Lower leg skin (tissue), 4 donors: Measurements from ENCODE around the gene PDCL3. TPM values are rescaled to one million over a fixed set of nuclear protein-coding genes. Genes with fewer than 3 reads are reported as not detected.

Experiments used
- DNase-seq, 2 donors: peaks; one replicate each; pipeline ENCODE4 v3.0.0-alpha.2; 2019; ENCODE audit warnings: low spot score in 2 of 2
- H3K4me3 ChIP-seq: fragments of 200-600 bp; sonication (generic); 2 replicates; pipeline ENCODE4 v1.5.1; 2017; ENCODE audit warnings: mild to moderate bottlenecking, low read depth; ENCODE audit not compliant: poor library complexity, severe bottlenecking
- POLR2A ChIP-seq, 2 donors: fragments of 450-650 bp; IDR thresholded peaks; one replicate each; pipeline ENCODE4 v1.6.1; 2016 to 2017; ENCODE audit warnings: antibody characterized with exemption in 2 of 2, mild to moderate bottlenecking in 1 of 2, moderate library complexity in 1 of 2
- WGBS, 2 donors: methylation state at CpG; one replicate each; pipeline ENCODE4 v1.1.5; 2018; 5-methylcytosine and 5-hydroxymethylcytosine counted together
- intact Hi-C: fragments of 100-400 bp; cut with DNase I; formaldehyde crosslinking; loops from one replicate; pipeline ENCODE4 v1.15.0; 2023; ENCODE audit warnings: low total_unique reads
- total RNA-seq, 4 donors: library from RNA; depleted of rRNA; stranded (reverse); fragments of >200 nt; gene quantifications; one replicate each; pipeline ENCODE4 v1.1.0, GENCODE V29; 2016
- TF ChIP-seq, protein P1 (sequence below), 3 donors: fragments of 450-650 bp; IDR thresholded peaks; one replicate each; pipeline ENCODE4 v1.5.1; 2016; ENCODE audit warnings: antibody characterized with exemption in 3 of 3, mild to moderate bottlenecking in 3 of 3, moderate library complexity in 2 of 3

The PDCL3 gene
- total RNA-seq, 4 donors from 2014 or later, result 14.9 to 20.5 (median 16.2) TPM

DNA sequence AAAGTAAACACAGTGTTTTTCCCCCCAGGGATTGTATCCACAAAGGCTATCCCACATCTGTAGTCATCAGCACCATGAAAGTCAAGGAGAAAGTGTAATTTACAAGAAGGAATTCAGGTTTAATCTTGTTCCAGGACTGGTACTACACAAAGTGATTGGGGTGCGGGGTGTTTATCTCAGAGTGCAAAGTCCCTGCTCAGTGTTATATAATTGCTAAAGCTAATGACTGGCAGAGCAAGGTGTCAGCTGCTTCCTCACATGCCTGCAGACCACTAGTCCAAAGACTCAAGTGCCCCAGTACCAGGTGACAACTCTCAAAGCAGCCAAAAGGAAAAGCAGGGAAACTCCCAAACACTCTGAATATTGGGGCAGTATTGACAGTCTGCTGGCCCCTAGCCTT lies 40.4 kb upstream of the PDCL3 start:
- WGBS, 2 donors, result 68 to 72% methylated on average over 1 of the region's 1 CpG
- TF ChIP-seq POLR2A (IDR thresholded peaks at IDR 0.05), result no peak
- TF ChIP-seq, protein P1, sequence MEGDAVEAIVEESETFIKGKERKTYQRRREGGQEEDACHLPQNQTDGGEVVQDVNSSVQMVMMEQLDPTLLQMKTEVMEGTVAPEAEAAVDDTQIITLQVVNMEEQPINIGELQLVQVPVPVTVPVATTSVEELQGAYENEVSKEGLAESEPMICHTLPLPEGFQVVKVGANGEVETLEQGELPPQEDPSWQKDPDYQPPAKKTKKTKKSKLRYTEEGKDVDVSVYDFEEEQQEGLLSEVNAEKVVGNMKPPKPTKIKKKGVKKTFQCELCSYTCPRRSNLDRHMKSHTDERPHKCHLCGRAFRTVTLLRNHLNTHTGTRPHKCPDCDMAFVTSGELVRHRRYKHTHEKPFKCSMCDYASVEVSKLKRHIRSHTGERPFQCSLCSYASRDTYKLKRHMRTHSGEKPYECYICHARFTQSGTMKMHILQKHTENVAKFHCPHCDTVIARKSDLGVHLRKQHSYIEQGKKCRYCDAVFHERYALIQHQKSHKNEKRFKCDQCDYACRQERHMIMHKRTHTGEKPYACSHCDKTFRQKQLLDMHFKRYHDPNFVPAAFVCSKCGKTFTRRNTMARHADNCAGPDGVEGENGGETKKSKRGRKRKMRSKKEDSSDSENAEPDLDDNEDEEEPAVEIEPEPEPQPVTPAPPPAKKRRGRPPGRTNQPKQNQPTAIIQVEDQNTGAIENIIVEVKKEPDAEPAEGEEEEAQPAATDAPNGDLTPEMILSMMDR (IDR thresholded peaks at IDR 0.05), result no peak
- intact Hi-C loops, result no loop called here
- no peak overlapping the region for H3K4me3 ChIP-seq
- DNase-seq, result no peak

DNA sequence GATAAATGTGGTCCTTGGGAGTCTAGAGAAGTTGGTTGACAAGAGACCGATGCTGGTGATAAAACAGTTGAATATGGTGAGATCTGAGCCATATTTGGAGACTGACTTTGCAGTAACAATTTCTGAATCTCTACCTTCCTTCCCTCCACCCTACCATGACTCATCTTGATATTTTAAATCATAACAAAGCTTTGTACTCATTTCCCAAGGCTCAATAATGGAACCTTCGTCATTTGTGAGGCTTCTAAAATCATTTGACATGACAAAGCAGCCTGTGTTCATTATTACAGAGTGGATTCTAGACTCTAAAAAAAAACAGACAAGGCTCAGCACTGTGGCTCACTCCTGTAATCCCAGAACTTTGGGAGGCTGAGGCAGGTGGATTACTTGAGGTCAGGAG lies 38.5 kb upstream of the PDCL3 start:
- WGBS, 2 donors, result 79 to 84% methylated on average over 2 of the region's 2 CpGs
- no peak for DNase-seq
- H3K4me3 ChIP-seq, result no peak overlapping the region
- intact Hi-C loops, result no loop called here
- no peak for TF ChIP-seq POLR2A (IDR thresholded peaks at IDR 0.05)
- TF ChIP-seq, protein P1 (IDR thresholded peaks at IDR 0.05), result no peak

DNA sequence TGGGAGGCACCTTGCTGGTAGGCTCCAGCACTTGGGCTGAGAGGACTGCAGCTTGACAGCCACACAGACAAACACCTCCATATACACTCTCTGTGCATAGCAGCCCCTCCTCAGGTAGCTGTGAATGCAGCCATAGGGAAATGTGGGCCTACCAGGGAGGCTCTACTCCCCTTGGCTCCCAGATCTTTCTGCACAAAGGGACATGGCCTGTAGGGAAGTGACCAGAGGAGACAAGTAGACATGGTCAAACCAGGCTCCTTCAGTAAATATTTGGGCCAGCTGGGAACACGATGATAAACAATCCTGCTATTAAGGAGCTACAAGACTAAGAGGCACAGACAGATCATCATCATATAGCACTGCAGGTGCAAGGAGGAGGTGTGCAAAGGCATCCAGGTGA lies 35.9 kb upstream of the PDCL3 start:
- WGBS, 2 donors, result 0 to 74% methylated on average over 1 of the region's 1 CpG
- no peak for DNase-seq
- no peak overlapping the region for H3K4me3 ChIP-seq
- intact Hi-C loops, result no loop called here
- TF ChIP-seq POLR2A (IDR thresholded peaks at IDR 0.05), result no peak
- TF ChIP-seq, protein P1 (IDR thresholded peaks at IDR 0.05), result no peak

DNA sequence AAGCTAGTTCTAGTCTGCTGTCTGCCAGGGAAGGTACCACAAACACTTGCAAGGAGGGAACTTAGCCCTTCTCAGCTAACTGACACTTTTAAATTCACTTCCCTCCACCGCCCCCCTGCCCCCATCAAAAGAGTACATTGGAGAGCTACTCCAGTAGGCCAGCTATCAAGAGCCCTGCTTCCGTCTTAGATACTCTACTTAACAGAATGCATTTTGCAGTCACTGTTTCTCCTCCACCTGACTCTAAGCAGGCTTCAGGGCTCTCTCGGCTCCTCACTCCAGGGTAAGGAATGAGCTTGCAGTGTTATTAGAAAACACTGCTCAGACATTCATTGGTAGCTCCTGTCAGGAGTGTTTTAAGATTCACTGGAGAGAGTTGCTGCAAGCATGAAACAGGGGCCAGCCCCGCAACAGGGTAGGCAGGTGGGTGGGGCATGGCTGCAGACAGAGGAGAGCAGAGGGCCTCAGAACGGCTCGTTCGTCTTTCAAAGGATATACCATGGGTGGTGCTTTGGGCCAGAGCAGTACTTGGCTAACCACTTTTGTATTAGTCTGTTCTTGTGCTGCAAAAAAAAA lies 35.3 kb upstream of the PDCL3 start:
- DNase-seq, result no peak
- no peak for TF ChIP-seq POLR2A (IDR thresholded peaks at IDR 0.05)
- TF ChIP-seq, protein P1 (IDR thresholded peaks at IDR 0.05), result no peak
- 63 to 69% methylated on average over 7 of the region's 7 CpGs for WGBS, 2 donors
- intact Hi-C loops, result no loop called here
- H3K4me3 ChIP-seq, result no peak overlapping the region

DNA sequence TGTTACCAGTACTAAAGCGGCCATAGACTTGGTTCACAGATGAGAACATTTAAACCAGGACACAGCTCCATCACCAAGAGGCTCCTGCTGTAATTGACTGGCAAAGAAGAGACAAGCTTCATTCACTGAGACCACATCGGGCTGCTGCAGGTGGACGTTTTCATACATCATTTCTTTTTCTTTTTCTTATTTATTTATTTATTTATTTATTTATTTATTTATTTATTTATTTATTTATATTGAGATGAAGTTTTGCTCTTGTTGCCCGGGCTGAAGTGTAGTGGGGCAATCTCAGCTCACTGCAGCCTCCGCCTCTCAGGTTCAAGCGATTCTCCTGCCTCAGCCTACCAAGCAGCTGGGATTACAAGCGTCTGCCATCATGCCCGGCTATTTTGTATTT lies 33.6 kb upstream of the PDCL3 start:
- 89 to 95% methylated on average over 8 of the region's 8 CpGs for WGBS, 2 donors
- TF ChIP-seq, protein P1 (IDR thresholded peaks at IDR 0.05), result no peak
- TF ChIP-seq POLR2A (IDR thresholded peaks at IDR 0.05), result no peak
- no peak for DNase-seq
- intact Hi-C loops, result no loop called here
- no peak overlapping the region for H3K4me3 ChIP-seq

DNA sequence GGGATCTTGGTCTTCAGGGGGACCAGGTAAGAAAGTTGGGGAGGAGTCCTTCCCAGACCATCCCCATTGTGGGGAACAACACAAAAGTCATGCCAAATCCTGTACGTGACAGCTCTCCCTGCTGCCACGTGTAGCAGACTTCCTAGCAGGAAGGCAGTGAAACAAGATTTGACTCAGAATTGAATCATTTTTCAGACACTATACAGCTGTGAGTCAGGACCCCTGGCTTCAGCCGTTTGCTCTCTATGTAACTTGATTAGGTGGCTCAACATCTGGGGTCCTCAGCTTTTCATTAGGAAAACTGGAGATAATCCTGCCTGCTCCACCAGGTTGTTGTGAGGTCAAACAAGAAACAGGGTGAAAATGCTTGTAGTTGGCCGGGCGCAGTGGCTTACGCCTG lies 32.9 kb upstream of the PDCL3 start:
- 68 to 74% methylated on average over 6 of the region's 6 CpGs for WGBS, 2 donors
- DNase-seq, result no peak
- intact Hi-C loops, result no loop called here
- no peak overlapping the region for H3K4me3 ChIP-seq
- TF ChIP-seq, protein P1 (IDR thresholded peaks at IDR 0.05), result no peak
- TF ChIP-seq POLR2A (IDR thresholded peaks at IDR 0.05), result no peak
